HEK293T (cell line): ENCODE results near the gene VSIG10.

ENCODE experiments used
- FOXA1 ChIP-seq: fragments of 450-650 bp; IDR thresholded peaks from 2 replicates; pipeline ENCODE4 v1.6.1; 2016; ENCODE audit warnings: mild to moderate bottlenecking
- FOXK2 ChIP-seq: fragments of 450-650 bp; IDR thresholded peaks from 2 replicates; pipeline ENCODE4 v1.6.1; 2016; ENCODE audit warnings: mild to moderate bottlenecking
- TARDBP ChIP-seq: fragments of 450-650 bp; IDR thresholded peaks from 2 replicates; pipeline ENCODE4 v1.6.1; 2016

- no peak for TF ChIP-seq TARDBP
- TF ChIP-seq FOXA1, result no peak
- TF ChIP-seq FOXK2, result no peak
Observed at GRCh38 chr12:118064608-118065007, 39.2 kb downstream of the VSIG10 start.
